ENCODE measurements around the gene CSNK1G3. TPM values are rescaled to one million over a fixed set of nuclear protein-coding genes. Genes with fewer than 3 reads are reported as not detected.
"Not testable (repeated sequence)": the region's sequence is repeated elsewhere in the genome, so short reads cannot be mapped to it uniquely, and the experiment has no call there.

Gene CSNK1G3
- total RNA-seq, 2 donors from 2014 or later, result 61.8 to 65.7 TPM

DNA sequence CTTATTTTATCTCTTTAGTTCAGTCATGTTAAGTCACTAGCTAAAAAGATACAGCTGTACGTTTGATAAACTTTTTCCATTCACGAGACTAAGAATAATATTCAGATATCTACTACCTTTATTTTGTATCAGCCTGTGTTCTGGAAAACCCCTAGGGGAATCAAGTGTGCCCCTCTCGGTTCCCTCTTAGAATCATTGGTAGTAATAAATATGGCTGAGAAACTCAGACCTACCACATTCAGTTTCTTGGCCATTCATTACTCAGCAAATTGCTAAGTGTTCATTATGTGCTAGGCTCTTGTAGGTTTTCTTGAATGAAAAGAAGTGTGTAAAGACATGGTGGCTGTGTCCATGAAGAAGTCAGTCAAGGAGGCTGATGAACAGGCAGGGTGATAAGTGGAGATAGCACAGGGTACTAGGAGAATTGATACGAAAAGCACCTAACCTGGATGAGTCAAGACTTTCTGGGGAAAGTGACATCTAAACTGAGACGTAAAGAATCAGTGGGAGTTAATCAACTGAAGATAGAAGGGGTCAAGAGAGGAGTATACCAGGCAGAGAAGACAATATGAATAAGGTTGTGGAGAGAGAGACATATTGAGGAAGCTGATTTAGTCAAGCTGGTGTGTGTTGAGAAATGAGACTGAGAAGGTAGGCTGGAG is 86.2 kb downstream of the CSNK1G3 start:
- no peaks in the 10 kb centered on the region for H3K9me3 ChIP-seq (ENCODE audit: control insufficient read depth, low read length, poor library complexity, severe bottlenecking)
- DNase-seq (no peak), ATAC-seq (no peak)
- peaks cover 7% of the 10 kb centered on the region for H3K4me1 Mint-ChIP-seq
- no peaks in the 10 kb centered on the region for H3K27me3 Mint-ChIP-seq
- peaks cover 6% of the 10 kb centered on the region for H3K36me3 Mint-ChIP-seq (ENCODE audit: low read depth)
- H3K4me3 Mint-ChIP-seq, result no peak overlapping the region
- H3K27ac Mint-ChIP-seq, result no peak overlapping the region

GRCh38 chr5:123599171-123599570 is 87.2 kb downstream of the CSNK1G3 start:
- DNase-seq (no peak), ATAC-seq (no peak)
- H3K4me3 Mint-ChIP-seq, result no peak overlapping the region
- H3K27me3 Mint-ChIP-seq, result no peaks in the 10 kb centered on the region
- H3K27ac Mint-ChIP-seq, result no peak overlapping the region
- peaks cover 12% of the 10 kb centered on the region for H3K36me3 Mint-ChIP-seq (ENCODE audit: low read depth)
- H3K9me3 ChIP-seq (ENCODE audit: control insufficient read depth, low read length, poor library complexity, severe bottlenecking), result no peaks in the 10 kb centered on the region
- peaks cover 14% of the 10 kb centered on the region for H3K4me1 Mint-ChIP-seq

DNA sequence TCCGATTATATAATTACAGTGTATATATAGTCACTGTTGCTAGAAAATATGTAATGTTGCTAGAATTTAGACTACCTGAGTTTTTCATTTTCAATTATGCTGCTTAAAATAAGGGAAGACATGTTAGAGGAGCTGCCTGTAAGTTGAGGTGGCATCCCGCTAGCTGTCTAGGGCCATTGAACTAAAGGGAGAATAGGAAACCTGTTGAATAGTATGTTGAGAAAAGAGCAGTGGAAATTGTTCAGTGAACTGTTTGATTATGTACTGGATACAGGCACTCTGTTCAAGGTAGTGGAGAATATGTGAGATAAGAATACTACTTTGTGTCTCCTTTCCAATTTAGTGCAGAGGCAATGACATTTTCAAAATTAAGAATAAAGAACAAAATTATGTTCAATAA is 89.6 kb downstream of the CSNK1G3 start:
- Mint-ChIP-seq H3K27me3 (no peaks in the 10 kb centered on the region), H3K4me3 (no peak overlapping the region), H3K4me1 (peaks cover 17% of the 10 kb centered on the region), H3K27ac (peak overlapping the region; percentile 16), H3K36me3 (ENCODE audit: low read depth) (peaks cover 13% of the 10 kb centered on the region)
- ATAC-seq (no peak), DNase-seq (no peak)
- no peaks in the 10 kb centered on the region for H3K9me3 ChIP-seq (ENCODE audit: control insufficient read depth, low read length, poor library complexity, severe bottlenecking)

DNA sequence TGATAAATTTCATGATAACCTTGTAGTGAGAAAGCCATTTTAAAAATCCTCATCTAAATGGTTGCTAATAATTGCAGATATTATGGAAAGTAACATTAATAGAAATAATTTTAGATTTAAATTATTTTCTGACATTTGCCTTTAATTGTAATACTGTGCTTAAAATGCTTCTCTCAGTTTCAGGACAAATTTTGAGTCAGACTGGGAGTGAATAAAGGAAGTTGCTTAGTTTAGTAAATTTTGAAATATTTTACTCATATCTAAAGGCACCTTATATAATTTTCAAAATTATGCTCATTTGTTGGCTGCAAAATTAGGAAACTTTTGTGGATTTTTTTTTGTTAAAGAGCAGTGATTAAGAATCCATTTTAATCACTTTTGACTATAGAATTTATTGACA is 93.8 kb downstream of the CSNK1G3 start:
- Mint-ChIP-seq H3K27me3 (no peaks in the 10 kb centered on the region), H3K27ac (no peak overlapping the region), H3K4me3 (no peak overlapping the region), H3K36me3 (ENCODE audit: low read depth) (peaks cover 13% of the 10 kb centered on the region), H3K4me1 (peaks cover 25% of the 10 kb centered on the region)
- no peak for ATAC-seq
- H3K9me3 ChIP-seq (ENCODE audit: control insufficient read depth, low read length, poor library complexity, severe bottlenecking), result no peaks in the 10 kb centered on the region
- DNase-seq, result no peak

GRCh38 chr5:123610209-123610608 is 98.2 kb downstream of the CSNK1G3 start:
- Mint-ChIP-seq H3K4me1 (peaks cover 17% of the 10 kb centered on the region), H3K27me3 (no peaks in the 10 kb centered on the region), H3K27ac (peak overlapping the region; percentile 92), H3K4me3 (no peak overlapping the region), H3K36me3 (ENCODE audit: low read depth) (peaks cover 6% of the 10 kb centered on the region)
- DNase-seq (no peak), ATAC-seq (no peak)
- no peaks in the 10 kb centered on the region for H3K9me3 ChIP-seq (ENCODE audit: control insufficient read depth, low read length, poor library complexity, severe bottlenecking)

GRCh38 chr5:123610665-123611405 is 98.9 kb downstream of the CSNK1G3 start:
- Mint-ChIP-seq H3K36me3 (ENCODE audit: low read depth) (peaks cover 6% of the 10 kb centered on the region), H3K27ac (peak overlapping the region; percentile 92), H3K27me3 (no peaks in the 10 kb centered on the region), H3K4me1 (peaks cover 17% of the 10 kb centered on the region), H3K4me3 (no peak overlapping the region)
- DNase-seq (peak in 1 of 3 donors; percentile 17), ATAC-seq (peak; percentile 81)
- H3K9me3 ChIP-seq (ENCODE audit: control insufficient read depth, low read length, poor library complexity, severe bottlenecking), result no peaks in the 10 kb centered on the region

GRCh38 chr5:123611406-123611709 is 99.4 kb downstream of the CSNK1G3 start:
- Mint-ChIP-seq H3K4me3 (no peak overlapping the region), H3K36me3 (ENCODE audit: low read depth) (peaks cover 6% of the 10 kb centered on the region)
- no peak for DNase-seq

DNA sequence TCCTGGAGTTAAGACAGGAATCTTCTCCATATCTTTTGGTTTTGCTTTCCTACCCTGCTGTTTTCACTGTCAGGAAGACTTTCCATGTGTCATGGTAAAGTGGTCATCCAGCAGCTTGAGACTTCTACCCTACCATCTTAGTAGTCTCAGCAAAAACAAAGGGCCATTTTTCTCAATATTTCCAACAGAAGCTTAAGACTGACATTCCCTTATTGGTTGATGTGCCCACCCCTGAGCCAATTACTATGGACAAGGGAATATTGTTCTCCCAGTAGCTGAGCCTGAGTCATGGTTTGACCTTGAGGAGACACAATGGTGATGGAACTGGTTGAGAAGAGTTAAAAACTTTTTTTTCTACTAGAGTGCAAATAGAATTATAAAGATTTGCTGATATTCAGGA is 105.6 kb downstream of the CSNK1G3 start:
- no peak for ATAC-seq
- no peaks in the 10 kb centered on the region for H3K36me3 Mint-ChIP-seq (ENCODE audit: low read depth)
- H3K9me3 ChIP-seq (ENCODE audit: control insufficient read depth, low read length, poor library complexity, severe bottlenecking), result no peaks in the 10 kb centered on the region
- no peaks in the 10 kb centered on the region for H3K4me1 Mint-ChIP-seq
- no peak overlapping the region for H3K27ac Mint-ChIP-seq
- DNase-seq, result no peak
- H3K4me3 Mint-ChIP-seq, result no peak overlapping the region
- no peaks in the 10 kb centered on the region for H3K27me3 Mint-ChIP-seq

More at GRCh38 chr5:123611406-123611709, 99.4 kb downstream of the CSNK1G3 start:
- Mint-ChIP-seq H3K27me3 (no peaks in the 10 kb centered on the region), H3K4me1 (peaks cover 17% of the 10 kb centered on the region), H3K27ac (no peak overlapping the region)
- no peak for ATAC-seq
- no peaks in the 10 kb centered on the region for H3K9me3 ChIP-seq (ENCODE audit: control insufficient read depth, low read length, poor library complexity, severe bottlenecking)

DNA sequence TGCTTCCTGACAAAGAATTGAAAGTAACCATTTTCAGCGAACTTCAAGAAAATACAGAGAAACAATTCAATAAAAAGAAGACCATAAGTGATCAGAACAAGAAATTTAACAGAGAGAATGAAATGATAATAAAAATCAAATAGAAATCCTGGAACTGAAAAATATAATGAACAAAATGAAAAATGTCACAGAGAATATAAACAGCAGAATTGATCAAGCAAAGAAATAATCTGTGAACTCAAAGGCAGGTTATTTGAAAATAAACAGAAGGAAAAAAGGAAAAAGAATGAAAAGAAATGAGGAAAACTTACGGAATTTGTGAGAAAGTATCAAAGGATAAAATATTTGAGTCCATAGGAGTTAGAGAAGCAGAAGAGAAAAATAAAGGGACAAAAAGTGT is 114.1 kb downstream of the CSNK1G3 start:
- Mint-ChIP-seq H3K36me3 (ENCODE audit: low read depth) (no peaks in the 10 kb centered on the region), H3K4me3 (no peak overlapping the region), H3K27ac (no peak overlapping the region), H3K4me1 (no peaks in the 10 kb centered on the region), H3K27me3 (no peaks in the 10 kb centered on the region)
- peaks cover 8% of the 10 kb centered on the region for H3K9me3 ChIP-seq (ENCODE audit: control insufficient read depth, low read length, poor library complexity, severe bottlenecking)
- DNase-seq, result no peak
- ATAC-seq, result no peak

GRCh38 chr5:123628860-123629544 is 117.0 kb downstream of the CSNK1G3 start:
- H3K4me3 Mint-ChIP-seq, result no peak overlapping the region
- H3K9me3 ChIP-seq (ENCODE audit: control insufficient read depth, low read length, poor library complexity, severe bottlenecking), result peaks cover 8% of the 10 kb centered on the region
- H3K4me1 Mint-ChIP-seq, result no peaks in the 10 kb centered on the region
- no peak for ATAC-seq
- DNase-seq, result no peak
- no peaks in the 10 kb centered on the region for H3K36me3 Mint-ChIP-seq (ENCODE audit: low read depth)
- no peak overlapping the region for H3K27ac Mint-ChIP-seq
- H3K27me3 Mint-ChIP-seq, result no peaks in the 10 kb centered on the region

- no peaks in the 10 kb centered on the region for H3K27me3 Mint-ChIP-seq
- H3K36me3 Mint-ChIP-seq (ENCODE audit: low read depth), result no peaks in the 10 kb centered on the region
- DNase-seq (no peak), ATAC-seq (no peak)
- no peak overlapping the region for H3K27ac Mint-ChIP-seq
- no peaks in the 10 kb centered on the region for H3K9me3 ChIP-seq (ENCODE audit: control insufficient read depth, low read length, poor library complexity, severe bottlenecking)
- no peak overlapping the region for H3K4me3 Mint-ChIP-seq
- no peaks in the 10 kb centered on the region for H3K4me1 Mint-ChIP-seq
Observed at GRCh38 chr5:123636006-123636405, 124.0 kb downstream of the CSNK1G3 start.

GRCh38 chr5:123637028-123637427 is 125.1 kb downstream of the CSNK1G3 start:
- not testable (repeated sequence) for H3K36me3 Mint-ChIP-seq (ENCODE audit: low read depth); H3K27me3 Mint-ChIP-seq; H3K9me3 ChIP-seq (ENCODE audit: control insufficient read depth, low read length, poor library complexity, severe bottlenecking); H3K27ac Mint-ChIP-seq; H3K4me3 Mint-ChIP-seq; DNase-seq; ATAC-seq; H3K4me1 Mint-ChIP-seq

DNA sequence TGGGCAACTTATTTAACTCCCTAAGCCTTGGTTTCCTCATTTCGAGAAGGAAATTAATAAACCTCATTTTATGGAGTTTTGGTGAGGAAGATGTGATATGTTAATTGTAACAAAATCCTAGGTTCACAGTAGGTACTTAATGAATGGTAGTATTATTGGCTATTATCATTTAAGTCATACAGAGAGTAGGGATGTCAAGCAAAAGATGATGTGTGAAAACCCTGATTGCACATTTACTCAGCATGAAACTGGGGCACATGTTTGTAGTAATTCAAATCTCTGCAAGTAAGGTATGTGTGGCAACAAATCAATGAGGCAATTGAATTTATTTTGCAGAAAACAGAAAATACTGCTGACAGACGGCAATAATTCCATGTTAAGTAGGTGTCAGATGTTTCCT is 127.3 kb downstream of the CSNK1G3 start:
- Mint-ChIP-seq H3K27ac (no peak overlapping the region), H3K27me3 (no peaks in the 10 kb centered on the region), H3K4me3 (no peak overlapping the region), H3K4me1 (no peaks in the 10 kb centered on the region), H3K36me3 (ENCODE audit: low read depth) (no peaks in the 10 kb centered on the region)
- ATAC-seq, result no peak
- DNase-seq, result no peak
- no peaks in the 10 kb centered on the region for H3K9me3 ChIP-seq (ENCODE audit: control insufficient read depth, low read length, poor library complexity, severe bottlenecking)

All from T-helper 17 cell (primary cell).